Measurements from ENCODE around the gene PDE7B.

GRCh38 chr6:135880066-135880972 lies 28.8 kb downstream of the PDE7B start:
- no peak for TF ChIP-seq REST (tag by site-specific recombination; IDR thresholded peaks at IDR 0.05)
- TF ChIP-seq PATZ1 (tag by site-specific recombination; IDR thresholded peaks at IDR 0.05), result no peak
- TF ChIP-seq CTCF (tag by site-specific recombination; IDR thresholded peaks at IDR 0.05), result no peak
- no peak for TF ChIP-seq FEZF1 (tag by site-specific recombination; IDR thresholded peaks at IDR 0.05)
- TF ChIP-seq ZNF138 (tag by site-specific recombination; IDR thresholded peaks at IDR 0.05; ENCODE audit: borderline replicate concordance), result no peak

Measured in HEK293 (cell line).